Kidney (tissue), 14 donors: ENCODE results near the gene FXYD1. TPM values are rescaled to one million over a fixed set of nuclear protein-coding genes. Genes with fewer than 3 reads are reported as not detected.

Experiments
- DNase-seq, 5 donors: peaks; one replicate each; pipeline ENCODE4 v3.0.0-alpha.2; 2013 to 2020
- FAIRE-seq: peaks from 2 replicates; lab custom pipeline; 2012; peaks lifted over from hg19 to GRCh38; lab: Jason Lieb, UNC
- H3K27ac ChIP-seq, 2 donors: one replicate each; pipeline ENCODE4 v1.7.0; 2013; ENCODE audit warnings: low read depth in 2 of 2, low read length in 2 of 2, inconsistent platforms in 1 of 2
- H3K27me3 ChIP-seq: one replicate; pipeline ENCODE4 v1.7.1; 2013; ENCODE audit warnings: low read length, inconsistent platforms; ENCODE audit not compliant: control insufficient read depth, insufficient read depth
- H3K36me3 ChIP-seq, 3 donors: one replicate each; pipeline versions ENCODE4 v1.7.0 to v1.7.1; 2013; ENCODE audit warnings: low read length in 3 of 3, control low read depth in 1 of 3, inconsistent platforms in 1 of 3; ENCODE audit not compliant: insufficient read depth in 3 of 3, control insufficient read depth in 2 of 3
- H3K4me1 ChIP-seq, 3 donors: one replicate each; pipeline versions ENCODE4 v1.7.0 to v1.7.1; 2013; ENCODE audit warnings: low read length in 3 of 3, inconsistent platforms in 1 of 3, low read depth in 1 of 3; ENCODE audit not compliant: control insufficient read depth in 2 of 3, insufficient read depth in 2 of 3
- H3K4me3 ChIP-seq, 3 donors: one replicate each; pipeline versions ENCODE4 v1.7.0 to v1.8.1; 2013; ENCODE audit warnings: low read length in 3 of 3, control low read depth in 1 of 3, inconsistent platforms in 1 of 3
- H3K9ac ChIP-seq, 3 donors: one replicate each; pipeline versions ENCODE4 v1.7.0 to v1.7.1; 2013; ENCODE audit warnings: low read length in 3 of 3, control low read depth in 1 of 3, inconsistent platforms in 1 of 3
- H3K9me3 ChIP-seq, 3 donors: one replicate each; pipeline versions ENCODE4 v1.7.0 to v1.7.1; 2013; ENCODE audit warnings: low read length in 3 of 3, control low read depth in 1 of 3, inconsistent platforms in 1 of 3; ENCODE audit not compliant: control insufficient read depth in 2 of 3, insufficient read depth in 1 of 3
- intact Hi-C: fragments of 100-400 bp; cut with DNase I; formaldehyde crosslinking; loops from one replicate; pipeline ENCODE4 v1.11.1; 2022
- polyA plus RNA-seq: library from polyadenylated mRNA; stranded (reverse); fragments of 350-450 nt; fragmentation: Illumina TruSeq; extraction: RNeasy Lipid Tissue Mini Kit (QIAGEN cat#74804); gene quantifications from one replicate; pipeline ENCODE4 v1.2.3, GENCODE V29; 2014; ENCODE audit warnings: low read depth, low replicate concordance; ENCODE audit not compliant: insufficient read depth
- total RNA-seq: library from RNA; stranded (reverse); fragmentation: NEBNext Ultra II Directional; extraction: Animal tissue kit (Norgen Biotek cat#: 25700); gene quantifications from one replicate; pipeline ENCODE4 v1.2.1, GENCODE V29; 2021
- TF ChIP-seq, protein P1 (sequence below): IDR thresholded peaks from 3 replicates; pipeline ENCODE4 v1.5.1; 2012; ENCODE audit warnings: mild to moderate bottlenecking, moderate library complexity, borderline replicate concordance; ENCODE audit not compliant: insufficient read depth; ENCODE audit errors: extremely low read depth
- donor health status: control.
- donor health status: control.
- donor health status: control.
- donor health status: control.
- donor health status: control.
- donor health status: DM: yes; HTN: yes; CAD: no.
- donor health status: Normal renal cell carcinoma (clear cell type).

Gene FXYD1
- total and polyA plus RNA-seq, 2 donors from 2014 or later = 31.8 to 39.0 TPM

DNA sequence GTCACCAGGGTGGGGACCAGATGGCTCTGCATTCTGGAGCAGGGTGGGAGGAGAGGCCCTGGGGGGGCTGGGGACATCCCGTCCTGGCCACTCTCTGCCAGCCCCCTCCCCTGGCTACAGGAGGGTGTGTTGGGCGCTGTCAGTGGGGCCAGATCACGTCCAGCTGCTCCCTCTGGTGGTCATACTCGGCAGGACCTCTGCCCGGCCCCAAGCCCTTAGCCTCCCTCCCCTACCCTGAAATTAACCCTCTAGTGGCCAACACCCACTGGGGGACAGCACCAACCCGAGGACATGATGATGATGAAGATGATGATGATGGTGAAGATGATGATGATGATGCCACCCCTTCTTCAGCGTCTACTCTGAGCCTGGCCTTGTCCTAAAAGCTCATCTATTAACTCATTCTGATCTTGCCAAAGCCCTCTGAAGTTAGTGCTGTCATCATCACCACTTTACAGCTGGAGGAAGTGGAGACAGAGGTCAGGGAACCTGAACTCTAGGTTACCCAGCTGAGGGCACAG lies 3.2 kb upstream of the FXYD1 start:
- Histone ChIP-seq H3K9me3 (no peaks in the 10 kb centered on the region), H3K27me3 (no peaks in the 10 kb centered on the region), H3K9ac (peak overlapping the region in 1 of 3 donors; percentile 10), H3K36me3 (no peaks in the 10 kb centered on the region), H3K4me3 (no peak overlapping the region), H3K4me1 (peaks cover 0 to 6% (median 2%) of the 10 kb centered on the region in 3 donors), H3K27ac (peak overlapping the region in 1 of 2 donors; percentile 51)
- intact Hi-C loops = no loop called here
- FAIRE-seq = no peak
- TF ChIP-seq, protein P1, sequence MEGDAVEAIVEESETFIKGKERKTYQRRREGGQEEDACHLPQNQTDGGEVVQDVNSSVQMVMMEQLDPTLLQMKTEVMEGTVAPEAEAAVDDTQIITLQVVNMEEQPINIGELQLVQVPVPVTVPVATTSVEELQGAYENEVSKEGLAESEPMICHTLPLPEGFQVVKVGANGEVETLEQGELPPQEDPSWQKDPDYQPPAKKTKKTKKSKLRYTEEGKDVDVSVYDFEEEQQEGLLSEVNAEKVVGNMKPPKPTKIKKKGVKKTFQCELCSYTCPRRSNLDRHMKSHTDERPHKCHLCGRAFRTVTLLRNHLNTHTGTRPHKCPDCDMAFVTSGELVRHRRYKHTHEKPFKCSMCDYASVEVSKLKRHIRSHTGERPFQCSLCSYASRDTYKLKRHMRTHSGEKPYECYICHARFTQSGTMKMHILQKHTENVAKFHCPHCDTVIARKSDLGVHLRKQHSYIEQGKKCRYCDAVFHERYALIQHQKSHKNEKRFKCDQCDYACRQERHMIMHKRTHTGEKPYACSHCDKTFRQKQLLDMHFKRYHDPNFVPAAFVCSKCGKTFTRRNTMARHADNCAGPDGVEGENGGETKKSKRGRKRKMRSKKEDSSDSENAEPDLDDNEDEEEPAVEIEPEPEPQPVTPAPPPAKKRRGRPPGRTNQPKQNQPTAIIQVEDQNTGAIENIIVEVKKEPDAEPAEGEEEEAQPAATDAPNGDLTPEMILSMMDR = peak; percentile 75
- peak; percentile 87 to 93 (median 90) for DNase-seq

DNA sequence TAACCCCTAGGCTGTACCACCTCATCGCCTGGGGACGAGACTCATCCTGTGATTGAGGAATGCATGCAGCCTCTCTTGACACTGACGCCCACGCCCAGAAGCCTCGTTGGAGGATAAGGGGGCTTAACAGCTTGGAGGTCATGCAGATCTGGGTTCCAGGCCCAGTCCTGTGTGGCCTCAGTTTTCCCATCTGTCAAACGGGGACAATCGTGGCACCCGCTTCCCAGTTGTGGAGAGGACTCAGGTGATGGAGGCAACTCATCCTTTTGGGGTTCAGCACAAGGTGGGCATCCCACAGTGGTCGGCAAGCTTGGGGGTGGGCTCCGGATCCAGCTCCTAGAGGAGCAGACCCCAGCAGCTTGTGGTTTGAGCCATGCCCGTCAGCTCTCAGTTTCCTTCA lies 2.4 kb upstream of the FXYD1 start:
- TF ChIP-seq, protein P1 = no peak
- peaks cover 0 to 9% (median 4%) of the 10 kb centered on the region in 3 donors for H3K4me1 ChIP-seq
- no peak overlapping the region for H3K27ac ChIP-seq
- intact Hi-C loops = no loop called here
- no peaks in the 10 kb centered on the region for H3K27me3 ChIP-seq
- no peak overlapping the region for H3K4me3 ChIP-seq
- no peaks in the 10 kb centered on the region for H3K36me3 ChIP-seq
- no peak for FAIRE-seq
- DNase-seq = no peak
- no peak overlapping the region for H3K9ac ChIP-seq
- no peaks in the 10 kb centered on the region for H3K9me3 ChIP-seq

DNA sequence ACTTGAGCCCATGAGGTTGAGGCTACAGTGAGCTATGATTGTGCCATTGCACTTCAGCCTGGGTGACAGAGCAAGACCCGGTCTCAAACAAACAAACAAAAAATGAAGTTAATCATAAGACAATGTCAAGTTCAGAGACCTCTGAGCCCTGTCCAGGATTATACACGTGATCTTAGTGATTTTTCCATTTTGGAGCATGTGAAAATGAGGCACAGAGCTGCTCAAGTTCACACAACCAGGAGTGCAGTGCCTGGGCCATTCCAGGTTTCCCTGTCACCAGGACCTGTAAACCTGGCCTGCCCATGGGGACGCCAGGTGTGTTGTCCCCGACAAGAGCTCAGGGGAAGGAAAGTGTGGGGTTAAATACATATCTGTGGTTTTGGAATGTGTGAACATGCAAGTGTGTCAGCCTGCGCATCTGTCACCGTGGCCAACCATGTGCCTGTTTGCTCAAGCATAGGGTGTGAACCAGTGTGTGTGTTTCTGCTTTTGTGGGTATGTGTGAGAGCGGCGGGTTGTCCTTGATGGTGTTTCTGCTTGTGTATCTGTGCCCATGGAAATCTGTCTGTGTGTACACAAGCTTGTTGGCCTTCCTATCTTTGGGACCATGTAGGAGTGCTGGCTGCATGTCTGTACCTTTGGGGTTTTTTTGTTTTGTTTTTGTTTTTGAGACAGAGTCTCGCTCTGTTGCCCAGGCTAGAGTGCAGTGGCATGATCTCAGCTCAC lies 1.5 kb upstream of the FXYD1 start:
- no peak for DNase-seq
- H3K9ac ChIP-seq = no peak overlapping the region
- H3K27me3 ChIP-seq = no peaks in the 10 kb centered on the region
- no peak overlapping the region for H3K27ac ChIP-seq
- FAIRE-seq = no peak
- TF ChIP-seq, protein P1 = no peak
- H3K4me1 ChIP-seq = peaks cover 0 to 12% (median 4%) of the 10 kb centered on the region in 3 donors
- H3K4me3 ChIP-seq = no peak overlapping the region
- intact Hi-C loops = no loop called here
- H3K9me3 ChIP-seq = no peaks in the 10 kb centered on the region
- H3K36me3 ChIP-seq = no peaks in the 10 kb centered on the region
